Stimulated activated CD4-positive, alpha-beta T cell treated with anti-CD3 and anti-CD28 coated beads, Interleukin-1b, Interleukin-23, amount 100 ng/mL, for 48 hours (primary cell): Measurements from ENCODE around the gene GABRG2.

ENCODE experiments used
- DNase-seq: peaks from one replicate; pipeline ENCODE4 v3.0.0-alpha.2; 2020

Gene GABRG2

DNA sequence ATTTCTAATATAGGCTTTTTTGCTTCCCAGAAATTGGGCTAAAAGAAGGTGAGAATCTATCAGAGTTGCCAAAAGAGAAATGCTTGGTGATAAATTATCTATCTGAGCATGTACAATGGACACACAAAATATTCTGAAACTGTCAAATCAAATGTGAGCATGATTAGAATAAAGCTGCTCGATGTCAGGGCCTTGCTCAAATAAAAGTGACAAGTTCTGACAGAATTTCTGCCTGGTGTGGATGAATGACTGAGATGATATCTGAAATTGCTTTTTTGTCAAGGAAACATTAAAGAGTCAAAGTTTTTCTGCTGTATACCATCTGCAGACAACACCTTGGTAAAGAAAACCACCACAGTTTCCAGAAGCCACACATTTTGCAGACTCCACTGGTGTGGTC lies 128.8 kb downstream of the GABRG2 start:
- DNase-seq = no peak

DNA sequence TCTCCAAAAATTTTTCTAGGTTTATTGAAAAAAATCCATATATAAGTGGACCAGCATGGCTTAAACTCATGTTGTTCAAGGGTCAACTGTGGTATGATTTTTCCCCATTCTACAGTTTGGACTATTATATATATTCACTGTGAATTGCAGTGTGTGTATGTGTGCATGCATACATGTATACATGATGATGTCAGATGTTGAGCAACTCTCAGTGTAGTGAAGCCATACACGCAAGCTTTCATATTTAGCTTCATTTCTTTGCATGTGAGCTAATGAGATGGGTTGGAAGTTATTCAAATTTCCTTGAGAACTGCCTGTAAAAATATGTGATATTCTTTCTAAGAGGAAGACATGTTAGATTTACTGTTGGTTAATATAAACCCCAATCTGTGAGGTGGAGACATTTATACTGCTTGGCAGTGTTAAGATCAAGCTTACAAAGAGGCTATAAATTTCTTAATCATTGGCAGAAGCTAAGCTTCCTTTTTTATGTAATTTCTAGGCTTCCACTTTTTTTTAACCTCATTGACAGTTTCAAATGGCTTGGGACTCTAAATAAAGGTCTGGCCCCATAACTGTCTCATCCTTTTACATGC lies 134.8 kb downstream of the GABRG2 start:
- DNase-seq = no peak
